ENCODE measurements around the gene ANKRD12. TPM values are rescaled to one million over a fixed set of nuclear protein-coding genes. Genes with fewer than 3 reads are reported as not detected.

The ANKRD12 gene
- polyA plus RNA-seq, 4 donors = 7.5 to 22.2 (median 21.1) TPM

DNA sequence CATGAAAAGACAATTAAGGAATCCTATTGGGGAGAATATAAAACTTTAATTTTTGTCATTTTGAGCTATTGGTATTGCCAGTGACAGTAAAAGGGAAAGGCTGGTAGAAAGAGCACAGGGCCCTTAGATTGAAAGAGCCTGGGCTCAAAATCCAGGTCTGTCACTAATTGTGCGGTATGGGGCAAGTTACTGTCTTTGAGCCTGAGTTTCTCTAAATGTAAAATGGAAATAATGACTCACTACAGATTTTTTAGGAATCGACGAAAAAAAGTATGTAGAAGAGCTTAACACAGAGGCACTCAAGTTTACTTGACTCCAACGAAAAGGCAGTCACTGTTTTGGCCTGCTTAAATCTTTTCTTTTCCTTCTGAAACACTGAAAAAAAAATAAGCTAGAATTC is 27.1 kb upstream of the ANKRD12 start:
- 46 to 65% (median 64%) methylated on average over 4 of the region's 4 CpGs for WGBS, 3 donors
- no peak for DNase-seq
- H3K27ac ChIP-seq (ENCODE audit: low read depth in 1 of 3, low read length in 2 of 3) = no peak overlapping the region
- peaks cover 2 to 43% (median 10%) of the 10 kb centered on the region in 3 donors for H3K4me1 ChIP-seq (ENCODE audit: control insufficient read depth in 3 of 3, insufficient read depth in 2 of 3, low read depth in 1 of 3, low read length in 2 of 3)
- no peaks in the 10 kb centered on the region for H3K9me3 ChIP-seq (ENCODE audit: control insufficient read depth in 2 of 2, insufficient read depth in 1 of 2, low read depth in 1 of 2, low read length in 1 of 2)
- no peaks in the 10 kb centered on the region for H3K27me3 ChIP-seq (ENCODE audit: control insufficient read depth in 3 of 3, insufficient read depth in 3 of 3, low read length in 3 of 3)
- H3K36me3 ChIP-seq (ENCODE audit: control insufficient read depth in 3 of 3, insufficient read depth in 2 of 3, low read depth in 1 of 3, low read length in 3 of 3) = peaks cover 0 to 6% (median 0%) of the 10 kb centered on the region in 3 donors
- FAIRE-seq = no peak
- no peak overlapping the region for H3K4me3 ChIP-seq (ENCODE audit: low read depth in 1 of 3, low read length in 3 of 3)

DNA sequence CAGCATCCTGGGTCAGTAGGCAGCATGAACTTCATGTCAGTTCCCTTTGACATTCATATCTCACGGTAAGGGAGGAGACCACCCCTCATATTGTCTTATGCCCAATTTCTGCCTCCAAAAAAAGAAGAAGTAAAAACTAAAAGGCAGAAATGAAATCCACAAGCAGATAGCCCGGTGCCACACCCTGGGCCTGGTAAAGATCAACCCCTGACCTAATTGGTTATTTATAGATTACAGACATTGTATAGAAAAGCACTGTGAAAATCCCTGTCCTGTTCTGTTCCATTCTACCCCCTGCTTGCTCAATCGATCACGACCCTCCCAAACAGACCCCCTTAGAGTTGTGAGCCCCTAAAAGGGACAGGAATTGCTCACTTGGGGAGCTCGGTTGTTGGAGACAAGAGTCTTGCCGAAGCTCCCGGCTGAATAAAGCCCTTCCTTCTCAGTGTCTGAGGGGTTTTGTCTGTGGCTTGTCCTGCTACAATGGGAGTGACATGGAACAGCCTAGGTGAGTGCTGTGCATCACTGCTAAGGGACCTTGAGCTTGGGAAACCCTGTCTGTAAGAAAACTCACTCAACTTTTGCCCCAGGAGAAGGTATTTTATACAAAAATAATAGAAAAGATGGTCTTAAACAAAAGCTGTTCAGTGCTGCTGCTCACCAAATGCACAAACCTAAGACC is 23.0 kb upstream of the ANKRD12 start:
- FAIRE-seq (no peak), DNase-seq (no peak)
- Histone ChIP-seq H3K36me3 (ENCODE audit: control insufficient read depth in 3 of 3, insufficient read depth in 2 of 3, low read depth in 1 of 3, low read length in 3 of 3) (peaks cover 0 to 12% (median 0%) of the 10 kb centered on the region in 3 donors), H3K9me3 (ENCODE audit: control insufficient read depth in 2 of 2, insufficient read depth in 1 of 2, low read depth in 1 of 2, low read length in 1 of 2) (no peaks in the 10 kb centered on the region), H3K4me3 (ENCODE audit: low read depth in 1 of 3, low read length in 3 of 3) (no peak overlapping the region), H3K27ac (ENCODE audit: low read depth in 1 of 3, low read length in 2 of 3) (peak overlapping the region in 2 of 3 donors; percentile 30 to 54), H3K27me3 (ENCODE audit: control insufficient read depth in 3 of 3, insufficient read depth in 3 of 3, low read length in 3 of 3) (no peaks in the 10 kb centered on the region), H3K4me1 (ENCODE audit: control insufficient read depth in 3 of 3, insufficient read depth in 2 of 3, low read depth in 1 of 3, low read length in 2 of 3) (peaks cover 2 to 24% (median 6%) of the 10 kb centered on the region in 3 donors)
- WGBS, 3 donors = 36 to 57% (median 54%) methylated on average over 7 of the region's 7 CpGs

DNA sequence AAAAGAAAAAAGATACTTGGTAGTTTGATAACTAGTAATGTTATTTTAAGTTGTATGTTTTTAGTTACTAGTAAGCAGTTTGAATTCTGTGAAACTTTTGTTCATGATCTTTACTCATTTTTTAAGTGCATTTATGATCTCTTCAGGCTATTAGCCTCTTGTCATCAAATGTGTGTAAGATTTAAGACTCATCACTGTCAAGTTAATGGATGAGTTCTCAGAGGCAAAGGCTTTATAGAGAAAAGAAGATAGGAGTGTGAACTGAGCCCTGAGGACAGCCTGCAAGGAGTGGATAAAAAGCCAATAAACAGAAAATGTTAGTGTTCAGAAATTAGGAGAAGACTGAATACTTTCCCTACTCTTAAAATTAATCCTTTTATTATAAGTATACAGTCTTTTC is 20.6 kb upstream of the ANKRD12 start:
- Histone ChIP-seq H3K4me3 (ENCODE audit: low read depth in 1 of 3, low read length in 3 of 3) (no peak overlapping the region), H3K27ac (ENCODE audit: low read depth in 1 of 3, low read length in 2 of 3) (no peak overlapping the region), H3K27me3 (ENCODE audit: control insufficient read depth in 3 of 3, insufficient read depth in 3 of 3, low read length in 3 of 3) (no peaks in the 10 kb centered on the region), H3K36me3 (ENCODE audit: control insufficient read depth in 3 of 3, insufficient read depth in 2 of 3, low read depth in 1 of 3, low read length in 3 of 3) (peaks cover 0 to 12% (median 0%) of the 10 kb centered on the region in 3 donors), H3K4me1 (ENCODE audit: control insufficient read depth in 3 of 3, insufficient read depth in 2 of 3, low read depth in 1 of 3, low read length in 2 of 3) (peaks cover 0 to 12% (median 2%) of the 10 kb centered on the region in 3 donors), H3K9me3 (ENCODE audit: control insufficient read depth in 2 of 2, insufficient read depth in 1 of 2, low read depth in 1 of 2, low read length in 1 of 2) (no peaks in the 10 kb centered on the region)
- DNase-seq (no peak), FAIRE-seq (no peak)

DNA sequence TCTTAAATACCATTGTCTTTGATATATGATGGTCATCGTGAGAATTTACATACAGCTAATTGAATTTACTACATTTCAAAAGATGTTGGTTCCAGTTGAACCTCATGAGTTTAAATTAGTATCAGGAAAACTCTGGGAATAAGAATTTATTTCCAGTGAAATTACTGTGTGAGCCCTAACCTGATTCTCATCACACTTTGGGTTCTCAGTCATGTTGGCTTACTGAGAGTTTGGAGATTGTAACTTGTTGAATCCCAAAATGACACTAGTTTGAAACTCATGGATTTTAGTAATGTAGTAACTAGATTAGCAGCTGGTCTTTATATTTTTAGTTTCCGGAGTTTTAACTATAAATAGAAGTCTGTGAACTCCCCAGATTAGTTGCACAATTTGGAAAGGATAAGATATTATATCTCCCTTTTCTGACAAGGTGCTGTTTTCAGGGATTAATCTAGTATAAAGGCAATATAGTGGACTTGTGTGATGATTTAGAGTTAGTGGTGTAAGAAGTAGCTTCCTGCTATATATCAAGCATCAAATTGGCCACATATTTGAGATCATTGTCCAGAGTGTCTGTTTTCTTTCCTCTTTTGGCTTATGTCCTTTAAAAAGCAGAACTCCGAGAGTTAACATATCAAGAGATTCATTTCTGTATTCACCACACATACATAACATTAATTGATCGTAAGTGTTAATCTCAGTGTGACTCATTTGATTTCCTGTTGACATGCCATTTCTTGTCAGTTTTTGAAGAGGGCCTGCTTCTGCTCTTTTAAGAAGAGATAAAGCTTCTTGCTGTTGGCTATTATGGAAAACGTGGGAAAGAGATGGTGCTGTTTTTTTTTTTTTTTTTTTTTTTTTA is 18.4 kb upstream of the ANKRD12 start:
- FAIRE-seq (no peak), DNase-seq (no peak)
- Histone ChIP-seq H3K4me3 (ENCODE audit: low read depth in 1 of 3, low read length in 3 of 3) (no peak overlapping the region), H3K36me3 (ENCODE audit: control insufficient read depth in 3 of 3, insufficient read depth in 2 of 3, low read depth in 1 of 3, low read length in 3 of 3) (peaks cover 0 to 6% (median 0%) of the 10 kb centered on the region in 3 donors), H3K27me3 (ENCODE audit: control insufficient read depth in 3 of 3, insufficient read depth in 3 of 3, low read length in 3 of 3) (no peaks in the 10 kb centered on the region), H3K27ac (ENCODE audit: low read depth in 1 of 3, low read length in 2 of 3) (peak overlapping the region in 2 of 3 donors; percentile 41 to 79), H3K4me1 (ENCODE audit: control insufficient read depth in 3 of 3, insufficient read depth in 2 of 3, low read depth in 1 of 3, low read length in 2 of 3) (peaks cover 0 to 11% (median 2%) of the 10 kb centered on the region in 3 donors), H3K9me3 (ENCODE audit: control insufficient read depth in 2 of 2, insufficient read depth in 1 of 2, low read depth in 1 of 2, low read length in 1 of 2) (no peaks in the 10 kb centered on the region)
- 32 to 47% (median 36%) methylated on average over 5 of the region's 5 CpGs for WGBS, 3 donors

DNA sequence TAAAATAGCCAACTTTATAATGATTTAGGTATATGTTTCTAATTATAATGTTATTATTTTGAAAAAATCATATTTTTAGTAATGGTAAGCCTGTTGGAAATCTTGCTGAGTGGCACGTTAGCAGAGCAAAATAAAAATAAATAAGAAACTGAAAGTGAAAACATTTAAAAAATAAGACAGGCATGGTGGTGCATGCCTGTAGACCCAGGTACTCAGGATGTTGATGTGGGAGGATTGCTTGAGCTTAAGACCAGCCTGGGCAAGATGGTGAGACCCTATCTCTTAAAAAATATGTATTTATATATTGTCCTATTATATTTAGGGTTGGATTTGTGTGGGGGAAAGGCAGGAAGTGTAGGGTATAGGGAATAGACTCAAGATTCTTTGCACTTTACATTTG is 15.8 kb upstream of the ANKRD12 start:
- H3K4me3 ChIP-seq (ENCODE audit: low read depth in 1 of 3, low read length in 3 of 3) = no peak overlapping the region
- H3K27me3 ChIP-seq (ENCODE audit: control insufficient read depth in 3 of 3, insufficient read depth in 3 of 3, low read length in 3 of 3) = no peaks in the 10 kb centered on the region
- H3K36me3 ChIP-seq (ENCODE audit: control insufficient read depth in 3 of 3, insufficient read depth in 2 of 3, low read depth in 1 of 3, low read length in 3 of 3) = peaks cover 0 to 12% (median 0%) of the 10 kb centered on the region in 3 donors
- no peaks in the 10 kb centered on the region for H3K9me3 ChIP-seq (ENCODE audit: control insufficient read depth in 2 of 2, insufficient read depth in 1 of 2, low read depth in 1 of 2, low read length in 1 of 2)
- peaks cover 0 to 6% (median 2%) of the 10 kb centered on the region in 3 donors for H3K4me1 ChIP-seq (ENCODE audit: control insufficient read depth in 3 of 3, insufficient read depth in 2 of 3, low read depth in 1 of 3, low read length in 2 of 3)
- peak; percentile 47 for FAIRE-seq
- no peak for DNase-seq
- WGBS, 3 donors = 7 to 23% (median 8%) methylated on average over 1 of the region's 1 CpG
- peak overlapping the region in 1 of 3 donors; percentile 38 for H3K27ac ChIP-seq (ENCODE audit: low read depth in 1 of 3, low read length in 2 of 3)

DNA sequence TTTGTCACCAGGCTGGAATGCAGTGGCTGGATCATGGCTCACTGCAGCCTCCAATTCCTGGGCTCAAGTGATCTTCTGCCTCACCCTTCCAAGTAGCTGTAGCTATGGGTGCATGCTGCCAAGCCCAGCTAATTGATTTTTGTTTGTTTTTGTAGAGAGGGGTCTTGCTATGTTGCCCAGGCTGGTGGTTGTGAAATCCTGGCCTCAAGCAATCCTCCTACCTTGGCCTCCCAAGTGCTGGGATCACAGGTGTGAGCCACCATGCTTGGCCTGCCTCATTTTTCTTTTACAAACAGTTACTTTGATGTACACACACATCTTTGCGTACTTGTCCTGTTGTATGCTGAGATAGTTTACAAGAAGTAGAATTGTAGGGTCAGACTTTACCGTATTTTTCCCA is 13.1 kb upstream of the ANKRD12 start:
- 91 to 100% (median 99%) methylated on average over 2 of the region's 2 CpGs for WGBS, 3 donors
- no peak overlapping the region for H3K27ac ChIP-seq (ENCODE audit: low read depth in 1 of 3, low read length in 2 of 3)
- no peak for FAIRE-seq
- no peak overlapping the region for H3K4me3 ChIP-seq (ENCODE audit: low read depth in 1 of 3, low read length in 3 of 3)
- no peaks in the 10 kb centered on the region for H3K9me3 ChIP-seq (ENCODE audit: control insufficient read depth in 2 of 2, insufficient read depth in 1 of 2, low read depth in 1 of 2, low read length in 1 of 2)
- no peaks in the 10 kb centered on the region for H3K27me3 ChIP-seq (ENCODE audit: control insufficient read depth in 3 of 3, insufficient read depth in 3 of 3, low read length in 3 of 3)
- H3K4me1 ChIP-seq (ENCODE audit: control insufficient read depth in 3 of 3, insufficient read depth in 2 of 3, low read depth in 1 of 3, low read length in 2 of 3) = peaks cover 0 to 2% (median 0%) of the 10 kb centered on the region in 3 donors
- no peak for DNase-seq
- peaks cover 0 to 17% (median 5%) of the 10 kb centered on the region in 3 donors for H3K36me3 ChIP-seq (ENCODE audit: control insufficient read depth in 3 of 3, insufficient read depth in 2 of 3, low read depth in 1 of 3, low read length in 3 of 3)

DNA sequence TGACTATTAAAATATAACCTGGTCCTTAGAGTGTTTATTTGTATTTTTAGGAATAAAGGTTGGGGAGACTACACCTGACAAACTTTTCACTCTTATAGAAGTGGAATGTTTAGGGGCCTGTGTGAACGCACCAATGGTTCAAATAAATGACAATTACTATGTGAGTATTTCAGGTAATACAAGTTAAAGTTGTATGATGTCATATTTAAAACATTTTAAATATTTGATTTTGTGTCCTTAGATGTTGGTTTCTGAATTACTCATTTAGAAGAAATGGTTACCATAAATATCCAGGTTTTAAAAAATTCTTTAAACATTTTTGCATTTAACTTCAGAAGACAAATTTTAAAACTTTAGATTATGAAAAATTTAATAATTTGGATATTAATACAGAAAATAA is 11.8 kb upstream of the ANKRD12 start:
- Histone ChIP-seq H3K27me3 (ENCODE audit: control insufficient read depth in 3 of 3, insufficient read depth in 3 of 3, low read length in 3 of 3) (no peaks in the 10 kb centered on the region), H3K27ac (ENCODE audit: low read depth in 1 of 3, low read length in 2 of 3) (no peak overlapping the region), H3K4me1 (ENCODE audit: control insufficient read depth in 3 of 3, insufficient read depth in 2 of 3, low read depth in 1 of 3, low read length in 2 of 3) (no peaks in the 10 kb centered on the region), H3K36me3 (ENCODE audit: control insufficient read depth in 3 of 3, insufficient read depth in 2 of 3, low read depth in 1 of 3, low read length in 3 of 3) (peaks cover 0 to 22% (median 7%) of the 10 kb centered on the region in 3 donors), H3K4me3 (ENCODE audit: low read depth in 1 of 3, low read length in 3 of 3) (no peak overlapping the region), H3K9me3 (ENCODE audit: control insufficient read depth in 2 of 2, insufficient read depth in 1 of 2, low read depth in 1 of 2, low read length in 1 of 2) (no peaks in the 10 kb centered on the region)
- FAIRE-seq (no peak), DNase-seq (no peak)
- WGBS, 3 donors = 94 to 97% (median 96%) methylated on average over 1 of the region's 1 CpG

DNA sequence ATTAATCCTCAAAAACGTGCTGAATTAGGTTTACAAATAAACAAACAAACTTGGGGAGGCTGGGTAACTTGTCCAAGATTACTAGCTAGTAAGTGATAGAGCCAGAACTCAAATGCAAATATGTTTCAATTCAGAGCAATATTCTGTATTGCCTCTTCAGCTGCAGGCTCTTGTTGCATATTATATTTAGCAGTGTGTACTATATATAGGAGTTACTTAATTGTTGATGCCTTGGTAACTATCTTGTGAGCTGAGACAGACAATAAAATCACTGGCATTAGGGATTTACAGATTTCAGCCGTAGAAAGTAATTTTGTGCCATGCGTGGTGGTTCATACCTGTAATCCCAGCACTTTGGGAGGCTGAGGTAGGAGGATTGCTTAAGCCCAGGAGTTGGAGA is 10.2 kb upstream of the ANKRD12 start:
- FAIRE-seq = no peak
- no peaks in the 10 kb centered on the region for H3K4me1 ChIP-seq (ENCODE audit: control insufficient read depth in 3 of 3, insufficient read depth in 2 of 3, low read depth in 1 of 3, low read length in 2 of 3)

More for the DNA sequence above, 10.2 kb upstream of the ANKRD12 start:
- H3K9me3 ChIP-seq (ENCODE audit: control insufficient read depth in 2 of 2, insufficient read depth in 1 of 2, low read depth in 1 of 2, low read length in 1 of 2) = no peaks in the 10 kb centered on the region
- H3K27me3 ChIP-seq (ENCODE audit: control insufficient read depth in 3 of 3, insufficient read depth in 3 of 3, low read length in 3 of 3) = no peaks in the 10 kb centered on the region
- H3K36me3 ChIP-seq (ENCODE audit: control insufficient read depth in 3 of 3, insufficient read depth in 2 of 3, low read depth in 1 of 3, low read length in 3 of 3) = peaks cover 0 to 22% (median 7%) of the 10 kb centered on the region in 3 donors
- no peak for DNase-seq
- H3K4me3 ChIP-seq (ENCODE audit: low read depth in 1 of 3, low read length in 3 of 3) = no peak overlapping the region
- 73 to 80% (median 74%) methylated on average over 3 of the region's 3 CpGs for WGBS, 3 donors
- H3K27ac ChIP-seq (ENCODE audit: low read depth in 1 of 3, low read length in 2 of 3) = no peak overlapping the region
